DMS79 treated with DMSO at 0.1 percent for 48 hours (cell line): ENCODE measurements around the gene IL22RA2.

ENCODE experiments used
- DNase-seq: peaks from one replicate; lab custom pipeline; 2025; lab: John Stamatoyannopoulos, UW

Gene IL22RA2

DNA sequence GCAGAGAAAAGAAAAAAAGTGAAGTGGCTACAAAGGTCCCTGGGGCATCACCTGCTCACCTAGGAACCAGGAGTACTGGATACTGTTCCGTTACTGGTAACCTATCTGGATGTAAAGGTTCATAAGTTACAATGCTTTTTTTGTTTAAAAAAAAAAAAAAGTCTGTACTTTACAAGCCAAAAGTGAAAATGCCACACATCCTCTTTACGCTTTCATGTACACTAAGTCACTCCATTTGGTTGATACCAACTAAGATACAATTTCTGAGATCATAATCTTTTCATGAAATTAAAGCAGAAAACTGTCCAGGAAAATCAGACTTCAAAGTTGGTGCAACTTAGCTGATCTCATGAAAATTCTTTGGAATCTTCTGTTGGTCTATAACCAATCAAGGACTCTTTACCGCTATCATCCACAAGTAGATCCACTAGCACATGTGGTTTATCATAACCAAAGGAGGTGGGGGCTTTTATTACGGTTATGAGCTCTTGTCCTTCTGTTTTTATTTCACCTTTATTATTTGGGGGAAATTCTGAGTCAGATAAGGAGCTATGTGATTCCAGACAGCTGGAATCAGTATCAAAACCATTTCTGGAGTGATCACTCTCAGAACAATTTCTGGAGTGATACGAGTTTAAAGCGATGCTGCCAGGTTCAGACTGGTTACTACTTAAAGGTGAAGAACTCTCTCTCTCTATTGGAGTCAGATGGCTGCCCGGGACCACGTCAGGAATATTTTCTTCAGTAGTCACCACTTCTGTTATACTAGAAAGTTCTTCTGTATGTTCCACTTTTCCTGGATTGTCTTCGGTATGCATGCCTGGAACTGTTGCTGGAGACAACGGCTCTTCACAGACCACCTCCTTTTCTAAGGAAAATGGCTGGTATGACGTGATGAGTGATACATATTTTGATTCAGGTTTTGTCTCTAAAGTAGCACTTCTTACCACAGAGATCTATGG is 24.5 kb upstream of the IL22RA2 start:
- no peak for DNase-seq

DNA sequence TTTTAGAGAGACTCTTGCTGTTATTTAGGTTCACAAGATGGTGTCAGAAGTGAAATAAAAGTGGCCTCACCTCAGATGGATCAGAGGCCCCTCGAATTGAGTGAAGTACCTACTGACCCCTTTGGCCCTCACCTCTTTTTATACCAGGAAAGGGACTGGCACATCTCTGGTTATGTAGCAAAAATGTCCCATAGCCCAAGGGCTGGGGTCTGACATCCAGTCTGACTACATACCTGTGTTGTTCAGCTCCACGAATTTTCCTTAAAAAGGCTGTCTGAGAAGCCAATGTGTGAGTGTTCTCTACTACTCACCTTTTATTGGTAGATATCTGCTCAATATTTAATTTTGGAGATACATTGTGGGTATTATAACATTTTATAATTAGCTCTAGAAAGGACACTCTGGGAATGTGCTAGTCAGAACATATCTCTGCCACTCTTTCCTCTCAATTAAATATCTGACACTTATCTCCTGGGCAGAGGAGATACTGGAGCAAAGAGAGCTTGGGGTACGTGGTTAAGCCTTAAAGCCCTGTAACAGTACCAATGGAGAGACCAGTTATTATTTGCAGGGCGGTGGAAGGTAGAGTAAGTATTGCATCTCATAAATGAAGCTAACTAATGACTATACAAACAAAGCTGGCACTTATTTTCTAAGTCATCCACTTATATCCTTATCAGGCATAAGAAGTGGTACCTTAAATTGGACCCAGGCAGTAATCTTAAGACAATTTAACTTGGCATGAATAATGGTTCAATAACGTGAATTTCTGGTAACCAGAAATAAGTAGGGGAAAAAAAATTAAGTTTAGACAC is 20.0 kb upstream of the IL22RA2 start:
- DNase-seq: peak; percentile 90

DNA sequence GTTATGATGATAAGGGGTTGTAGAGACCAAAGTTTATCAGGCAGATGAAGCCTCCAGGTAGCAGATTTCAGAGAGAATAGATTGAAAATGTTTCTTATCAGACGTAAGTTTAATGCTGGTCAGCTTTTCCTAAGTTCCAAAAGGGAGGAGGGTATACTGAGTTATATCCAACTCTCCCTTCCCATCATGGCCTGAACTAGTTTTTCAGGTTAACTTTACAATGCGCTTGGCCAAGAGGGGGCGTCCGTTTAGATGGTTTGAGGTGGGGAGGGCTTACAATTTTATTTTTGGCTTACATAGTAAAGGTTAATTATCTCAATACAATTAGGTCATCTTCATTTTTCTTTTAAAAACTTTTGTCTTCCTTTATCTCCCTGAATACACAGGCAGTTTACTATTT is 19.4 kb upstream of the IL22RA2 start:
- no peak for DNase-seq

DNA sequence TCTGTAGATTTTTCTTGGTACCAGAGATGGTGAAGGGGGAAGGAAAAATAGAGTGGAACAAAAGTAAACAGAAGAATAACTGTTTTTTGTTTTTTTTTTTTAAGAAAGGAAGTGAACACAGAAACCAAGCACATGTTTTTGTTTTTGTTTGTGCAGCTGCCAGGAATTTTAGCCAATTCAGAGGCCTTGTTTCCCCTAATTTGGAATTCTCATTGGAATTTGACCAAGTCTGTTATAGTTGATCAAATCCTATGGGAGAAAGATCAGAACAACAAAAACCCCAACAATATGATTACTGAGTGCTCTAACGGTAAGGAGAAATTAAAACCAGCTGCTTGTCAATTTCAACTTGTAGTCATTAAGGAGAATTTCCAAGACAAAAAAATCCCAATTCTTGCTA is 18.2 kb upstream of the IL22RA2 start:
- no peak for DNase-seq

DNA sequence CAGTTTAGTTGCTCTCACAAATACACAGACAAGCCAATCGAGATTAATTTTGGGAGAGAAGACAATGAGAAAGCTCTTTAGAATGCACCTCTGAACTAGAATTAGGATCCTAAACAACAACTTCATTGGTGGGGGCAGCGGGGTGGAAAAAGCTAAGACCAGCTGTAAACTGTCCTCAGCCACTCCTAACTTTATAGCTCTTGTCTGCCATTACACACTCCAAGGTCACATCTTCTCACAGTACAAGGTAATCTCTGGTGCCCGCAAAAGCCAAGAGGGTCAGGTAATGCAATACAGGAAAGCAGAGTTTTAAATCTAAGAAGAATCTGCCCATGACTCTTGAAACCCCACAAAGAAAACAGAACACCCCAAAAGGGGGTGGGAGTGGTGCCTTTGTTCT is 17.8 kb upstream of the IL22RA2 start:
- DNase-seq: no peak

- no peak for DNase-seq
Observed at GRCh38 chr6:137190583-137191094, 17.2 kb upstream of the IL22RA2 start.

- peak; percentile 6 for DNase-seq
Observed at GRCh38 chr6:137188855-137189254, 15.4 kb upstream of the IL22RA2 start.

GRCh38 chr6:137185290-137185689 is 11.8 kb upstream of the IL22RA2 start:
- DNase-seq: no peak

DNA sequence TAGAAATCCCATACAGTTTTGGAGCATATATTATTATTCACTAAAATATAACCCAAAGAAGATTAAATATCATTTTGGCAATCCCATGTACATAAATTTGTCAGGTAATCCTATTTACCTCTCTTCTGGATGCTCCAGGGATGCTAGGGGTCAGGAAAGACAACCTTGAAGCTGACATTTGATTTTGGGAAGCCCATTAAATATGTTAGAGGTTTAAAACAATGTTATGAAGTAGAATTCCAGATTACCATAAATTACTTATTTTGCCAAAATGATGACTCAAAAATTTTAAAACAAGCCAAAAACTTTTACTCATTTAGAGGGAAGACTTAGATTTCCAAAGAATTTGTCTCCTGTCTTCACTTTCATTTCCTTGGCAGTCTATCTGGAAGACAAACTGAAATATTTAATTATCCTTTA is 9.2 kb upstream of the IL22RA2 start:
- DNase-seq: no peak

GRCh38 chr6:137181891-137182653 is 8.6 kb upstream of the IL22RA2 start:
- no peak for DNase-seq

DNA sequence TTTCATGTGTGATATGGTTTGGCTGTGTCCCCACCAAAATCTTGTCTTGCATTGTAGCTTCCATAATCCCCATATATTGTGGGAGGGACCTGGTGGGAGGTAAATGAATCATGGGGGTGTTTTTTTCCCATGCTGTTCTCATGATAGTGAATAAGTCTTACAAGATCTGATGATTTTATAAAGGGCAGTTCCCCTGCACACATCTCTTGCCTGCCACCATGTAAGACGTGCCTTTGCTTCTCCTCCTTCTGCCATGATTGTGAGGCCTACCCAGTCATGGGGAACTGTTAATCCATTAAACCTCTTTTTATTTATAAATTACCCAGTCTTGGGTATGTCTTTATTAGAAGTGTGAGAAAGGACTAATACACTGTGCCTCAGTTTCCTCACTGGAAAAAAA is 4.2 kb upstream of the IL22RA2 start:
- DNase-seq: no peak

- DNase-seq: no peak
Observed at GRCh38 chr6:137176729-137177128, 3.3 kb upstream of the IL22RA2 start.

- no peak for DNase-seq
Observed at GRCh38 chr6:137175868-137176245, 2.4 kb upstream of the IL22RA2 start.

DNA sequence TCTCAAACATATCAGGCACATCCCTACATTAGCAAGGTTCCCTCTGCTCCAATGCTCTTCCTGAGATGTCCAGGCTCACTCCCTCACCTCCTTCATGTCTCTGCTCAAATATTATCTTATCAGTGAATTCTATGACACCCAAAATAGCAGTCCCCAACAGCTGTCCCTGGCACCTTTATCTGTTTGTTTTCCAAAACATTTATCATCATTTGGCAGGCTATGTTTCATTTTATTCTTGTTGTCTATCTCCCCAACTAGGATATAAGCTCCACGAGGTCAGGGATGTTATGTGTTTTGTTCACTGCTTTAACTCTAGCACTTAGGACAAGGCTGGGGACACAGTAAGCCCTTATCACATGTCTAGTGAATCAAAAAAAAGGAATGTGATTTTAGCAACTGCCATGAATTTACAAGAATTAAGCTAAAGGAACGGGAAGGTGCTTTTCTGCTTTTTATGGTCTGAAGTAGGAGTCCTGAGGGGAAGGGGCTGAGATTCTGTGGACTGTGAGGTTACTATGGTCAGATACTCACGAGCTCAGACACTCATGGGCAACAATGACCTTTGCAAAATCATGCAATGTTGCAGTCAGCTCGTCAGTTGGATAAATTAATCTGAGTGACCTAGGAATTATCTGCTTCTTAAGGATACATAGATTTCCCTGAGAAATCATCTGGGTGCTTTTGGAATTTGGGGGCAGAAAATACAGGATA is 1.9 kb upstream of the IL22RA2 start:
- DNase-seq: no peak

- DNase-seq: no peak
Observed at GRCh38 chr6:137172734-137173431, 561 bp downstream of the IL22RA2 start.

GRCh38 chr6:137171824-137172733 is 1.4 kb downstream of the IL22RA2 start:
- DNase-seq: no peak

DNA sequence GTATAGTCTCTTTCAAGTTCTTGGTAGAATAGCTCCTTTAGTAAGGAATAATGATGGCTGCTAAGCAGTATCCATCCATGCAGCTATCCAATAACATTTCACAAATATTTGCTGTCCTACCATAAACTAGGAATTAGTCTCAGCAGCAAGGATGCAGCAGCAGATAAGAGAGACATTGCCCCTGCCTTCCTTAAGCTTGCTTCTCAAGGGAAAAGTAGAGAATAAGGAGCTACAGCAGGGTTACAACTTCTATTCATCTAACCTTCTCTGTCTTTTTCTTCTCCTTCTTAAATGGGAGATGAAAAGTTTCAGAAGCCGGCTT is 2.4 kb downstream of the IL22RA2 start:
- DNase-seq: no peak

DNA sequence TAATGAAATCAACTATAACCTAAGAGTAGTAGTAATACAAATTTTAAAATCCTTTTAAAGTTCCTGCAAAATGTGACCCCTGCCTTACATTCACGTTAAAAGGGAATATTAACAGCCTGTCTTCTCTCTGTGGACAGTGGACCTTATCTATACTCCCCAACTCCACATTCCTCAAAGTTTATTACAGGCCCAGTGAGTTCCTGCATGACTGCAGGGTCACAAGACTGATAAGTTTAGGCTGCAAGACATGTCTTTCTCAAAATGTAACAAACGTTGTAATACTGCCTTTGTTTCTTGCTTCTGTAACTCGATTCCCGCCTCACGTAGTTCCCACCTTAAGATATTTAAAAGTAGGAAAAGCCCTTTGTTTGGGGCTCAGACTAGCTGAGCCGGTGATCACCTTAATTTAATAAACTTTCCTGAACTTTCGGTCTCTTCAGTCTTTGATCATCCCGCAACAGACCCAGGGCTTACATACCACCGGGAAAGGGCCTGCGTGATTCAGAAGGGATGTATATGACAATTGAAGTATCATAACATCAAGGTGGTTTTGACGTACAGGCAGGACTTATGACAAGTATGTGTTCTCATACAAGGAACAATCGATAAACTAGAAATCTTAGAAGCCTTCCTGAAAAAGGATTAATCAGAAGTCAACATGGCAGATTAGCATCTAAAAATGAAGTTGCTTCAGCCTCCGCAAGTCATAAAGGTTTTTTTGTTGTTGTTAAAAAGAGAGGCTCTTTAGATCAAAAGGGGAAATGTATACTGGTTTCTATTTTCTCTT is 3.0 kb downstream of the IL22RA2 start:
- no peak for DNase-seq
